Right ventricle myocardium superior (tissue), 1 donor: Measurements from ENCODE around the gene DDX39A. TPM values are rescaled to one million over a fixed set of nuclear protein-coding genes. Genes with fewer than 3 reads are reported as not detected.
"Not testable (repeated sequence)": the region's sequence is repeated elsewhere in the genome, so short reads cannot be mapped to it uniquely, and the experiment has no call there.

Source experiments
- ATAC-seq: fragments of 200-7000 bp; cut with Tn5 transposase; one replicate; pipeline ENCODE4 v1.9.1; 2020; ENCODE audit warnings: mild to moderate bottlenecking; ENCODE audit not compliant: poor library complexity
- DNase-seq: peaks from one replicate; pipeline ENCODE4 v3.0.0-alpha.2; 2020
- intact Hi-C: fragments of 100-400 bp; cut with DNase I; formaldehyde crosslinking; loops from one replicate; pipeline ENCODE4 v1.11.2; 2022
- total RNA-seq: library from RNA; stranded (reverse); fragmentation: NEBNext Ultra II Directional; extraction: Animal tissue kit (Norgen Biotek cat#: 25700); gene quantifications from one replicate; pipeline ENCODE4 v1.2.1, GENCODE V29; 2021
- donor health status: DM: no; HTN: yes; CAD: no; lungs with severe emphysema.

The DDX39A gene
- total RNA-seq, 1 donor from 2014 or later: 29.1 TPM

DNA sequence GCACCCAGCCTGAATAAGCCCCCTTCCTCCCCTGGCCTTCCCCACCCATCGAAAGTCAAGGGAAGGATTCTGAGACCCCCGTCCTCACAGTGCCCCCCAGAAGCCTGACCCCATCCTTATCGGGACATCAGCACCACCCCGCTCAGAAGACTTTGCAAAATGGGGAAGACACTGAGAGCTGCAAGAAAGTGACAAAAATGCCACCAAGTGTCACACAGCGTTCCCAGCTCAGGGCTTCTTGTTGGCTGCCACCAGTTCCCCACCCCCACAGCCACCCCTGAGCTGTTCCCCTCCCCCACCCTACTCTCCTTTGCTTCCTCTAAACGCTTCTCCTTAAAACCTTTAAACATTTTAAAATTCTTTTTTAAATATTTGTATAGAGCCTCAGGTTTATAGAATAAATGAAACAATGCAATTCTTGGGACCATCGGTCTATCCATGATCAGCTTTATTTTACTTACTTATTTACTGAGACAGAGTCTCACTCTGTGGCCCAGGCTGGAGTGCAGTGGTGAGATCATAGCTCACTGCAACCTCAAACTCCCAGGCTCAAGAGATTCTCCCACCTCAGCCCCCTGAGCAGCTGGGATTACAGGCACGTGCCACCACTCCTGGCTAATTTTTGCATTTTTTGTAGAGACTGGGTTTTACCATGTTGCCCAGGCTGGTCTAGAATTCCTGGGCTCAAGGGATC is 46.6 kb downstream of the DDX39A start:
- DNase-seq, ATAC-seq, intact Hi-C loops: not testable (repeated sequence)

DNA sequence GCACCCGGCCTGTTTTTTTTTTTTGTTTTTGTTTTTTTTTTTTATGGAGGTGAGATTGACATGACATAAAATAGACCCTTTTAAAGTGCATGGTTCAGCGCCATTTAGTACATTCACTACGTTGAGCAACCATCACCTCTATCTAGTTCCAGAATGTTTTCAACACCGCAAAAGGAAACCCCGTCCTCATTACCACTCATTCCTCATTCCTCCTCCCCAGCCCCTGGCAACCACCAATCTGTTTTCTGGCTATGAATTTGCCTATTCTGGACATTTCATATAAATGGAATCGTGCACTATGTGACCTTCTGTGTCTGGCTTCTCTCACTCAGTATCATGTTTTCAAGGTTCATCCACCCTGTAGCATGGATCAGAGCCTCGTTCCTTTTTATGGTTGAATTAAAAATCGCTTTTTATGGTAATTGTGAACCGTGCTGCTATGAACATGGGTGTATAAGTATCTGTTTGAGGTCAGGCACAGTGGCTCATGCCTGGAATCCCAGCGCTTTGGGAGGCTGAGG is 47.8 kb downstream of the DDX39A start:
- DNase-seq: no peak
- intact Hi-C loops: no loop called here
- ATAC-seq: no peak

DNA sequence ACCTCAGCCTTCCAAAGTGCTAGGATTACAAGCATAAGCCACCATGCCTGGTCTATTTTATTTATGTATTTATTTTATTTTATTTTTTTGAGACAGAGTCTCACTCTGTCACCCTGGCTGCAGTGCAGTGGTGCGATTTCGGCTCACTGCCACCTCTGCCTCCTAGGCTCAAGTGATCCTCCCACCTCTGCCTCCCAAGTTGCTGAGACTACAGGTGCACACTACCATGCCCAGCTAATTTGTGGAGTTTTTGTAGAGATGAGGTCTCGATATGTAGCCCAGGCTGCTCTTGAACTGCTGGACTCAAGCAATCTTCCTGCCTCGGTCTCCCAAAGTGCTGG is 48.2 kb downstream of the DDX39A start:
- ATAC-seq (no peak), DNase-seq (no peak)
- intact Hi-C loops: no loop called here

DNA sequence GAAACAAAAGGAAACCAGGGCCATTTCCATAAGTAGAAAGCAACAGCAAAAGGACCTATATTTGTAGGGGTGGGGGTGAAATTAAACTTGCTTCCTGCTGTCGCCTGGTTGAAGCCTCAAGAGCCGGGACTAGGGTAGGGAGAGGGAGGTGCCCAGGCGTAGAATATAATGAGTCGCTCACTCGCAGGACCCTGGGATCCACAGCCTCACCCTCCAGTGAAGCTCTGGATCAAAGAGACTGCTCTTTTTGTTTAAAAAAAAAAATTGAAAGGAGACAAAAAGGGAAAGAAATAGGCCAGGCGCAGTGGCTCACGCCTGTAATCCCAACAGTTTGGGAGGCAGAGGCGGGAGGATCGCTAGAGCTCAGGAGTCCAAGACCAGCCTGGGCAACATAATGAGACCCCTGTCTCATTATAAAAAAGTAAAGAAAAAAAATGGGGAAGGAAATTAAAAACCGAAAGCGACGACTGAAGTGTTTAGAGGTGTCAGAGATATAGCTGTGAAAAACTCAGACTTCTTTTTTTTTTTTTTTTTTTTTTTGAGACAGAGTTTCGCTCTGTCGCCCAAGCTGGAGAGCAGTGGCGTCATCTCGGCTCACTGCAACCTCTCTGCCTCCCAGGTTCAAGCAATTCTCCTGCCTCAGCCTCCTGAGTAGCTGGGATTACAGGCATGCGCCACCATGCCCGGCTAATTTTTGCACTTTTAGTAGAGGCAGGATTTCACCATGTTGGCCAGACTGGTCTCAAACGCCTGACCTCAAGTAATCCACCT is 48.8 kb downstream of the DDX39A start:
- intact Hi-C loops: no loop called here
- no peak for ATAC-seq
- DNase-seq: no peak

DNA sequence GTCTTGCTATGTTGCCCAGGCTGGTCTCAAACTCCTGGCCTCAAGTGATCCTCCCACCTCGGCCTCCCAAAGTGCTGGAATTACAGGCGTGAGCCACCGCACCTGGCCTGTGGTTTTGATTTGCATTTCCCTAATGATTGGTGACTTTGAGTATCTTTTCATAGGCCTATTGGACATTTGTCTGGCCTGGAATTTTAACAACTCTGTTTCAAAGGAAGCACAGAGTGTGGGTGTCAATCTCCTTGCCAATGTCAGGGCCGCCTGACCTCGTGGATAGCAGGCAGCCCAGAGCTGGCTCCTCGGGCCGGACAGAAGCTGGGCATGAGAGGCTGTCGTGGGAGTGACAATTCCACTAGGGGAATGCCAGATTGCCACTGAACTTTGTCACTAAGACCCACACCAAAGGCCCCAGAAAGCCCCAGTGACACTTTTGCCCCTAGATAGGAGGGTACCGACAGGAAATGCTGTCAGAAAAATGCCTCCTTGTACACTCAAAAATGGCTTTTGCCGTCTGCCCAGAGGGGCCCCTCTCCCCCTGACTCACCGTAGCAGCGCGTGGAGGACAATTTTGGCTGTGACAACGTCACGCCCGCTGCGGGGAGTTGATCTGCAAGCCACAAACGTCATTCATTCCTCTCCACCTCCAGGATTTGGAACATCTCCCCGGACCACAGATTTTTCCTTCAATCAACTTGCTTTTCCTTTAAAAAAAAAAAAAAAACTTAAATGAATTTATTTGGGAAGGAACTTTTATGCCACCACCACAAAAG is 49.6 kb downstream of the DDX39A start:
- DNase-seq (no peak), ATAC-seq (no peak)
- intact Hi-C loops: no loop called here

DNA sequence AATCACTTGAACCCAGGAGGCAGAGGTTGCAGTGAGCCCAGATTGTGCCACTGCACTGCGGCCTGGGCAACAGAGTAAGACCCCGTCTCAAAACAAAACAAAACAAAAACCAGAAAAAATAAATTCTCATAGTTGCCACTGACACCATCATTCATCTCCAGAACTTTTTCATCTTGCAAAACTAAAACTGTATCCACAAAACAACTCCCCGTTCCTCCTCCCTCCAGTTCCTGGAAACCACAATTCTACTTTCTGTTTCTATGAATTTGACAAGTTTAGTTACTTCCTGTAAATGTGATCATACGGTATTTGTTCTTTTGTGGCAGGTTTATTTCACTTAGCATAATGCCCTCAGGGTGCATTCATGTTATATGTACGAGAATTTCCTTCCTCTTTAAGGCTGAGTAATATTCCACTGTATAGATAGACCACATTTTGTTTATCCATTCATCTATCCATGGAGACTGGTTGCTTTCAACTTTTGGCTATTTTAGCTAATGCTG is 51.1 kb downstream of the DDX39A start:
- DNase-seq (no peak), ATAC-seq (no peak)
- intact Hi-C loops: no loop called here

DNA sequence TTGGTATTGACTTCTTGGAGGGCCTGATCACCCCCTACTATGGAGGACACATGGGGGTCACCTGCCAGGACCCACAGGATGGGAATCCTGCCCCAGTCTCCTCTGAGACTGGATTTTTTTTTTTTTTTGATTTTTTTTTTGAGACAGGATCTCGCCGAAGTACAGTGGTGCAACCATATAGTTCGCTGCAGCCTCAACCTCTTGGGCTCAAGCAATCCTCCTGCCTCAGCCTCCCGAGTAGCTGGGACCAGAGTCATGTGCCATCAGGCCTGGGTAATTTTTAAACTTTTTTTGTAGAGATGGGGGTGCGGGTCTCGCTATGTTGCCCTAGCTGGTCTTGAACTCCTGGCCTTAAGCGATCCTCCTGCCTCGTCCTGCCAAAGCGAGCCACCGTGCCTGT is 52.1 kb downstream of the DDX39A start:
- DNase-seq: no peak
- intact Hi-C loops: no loop called here
- ATAC-seq: no peak

DNA sequence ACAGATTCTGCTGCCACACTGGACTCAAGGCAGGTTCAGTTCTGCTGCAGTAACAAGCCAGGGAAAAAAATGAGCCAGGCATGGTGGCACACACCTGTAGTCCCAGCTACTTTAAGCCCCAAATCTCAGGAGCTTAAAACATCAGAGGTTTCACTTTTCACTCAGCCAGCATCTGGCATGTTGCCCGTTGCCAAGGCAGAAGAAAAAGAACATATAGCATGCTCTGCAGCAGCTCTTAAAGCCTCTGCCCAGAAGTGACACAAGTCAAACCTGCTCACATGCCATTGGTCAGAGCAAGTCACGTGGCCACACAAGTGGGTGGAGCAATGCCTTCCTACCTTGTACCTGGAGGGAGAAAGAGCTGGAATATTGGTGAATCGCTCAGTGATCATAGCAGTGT is 52.6 kb downstream of the DDX39A start:
- DNase-seq (peak; percentile 86), ATAC-seq (no peak)
- intact Hi-C loops: no loop called here

DNA sequence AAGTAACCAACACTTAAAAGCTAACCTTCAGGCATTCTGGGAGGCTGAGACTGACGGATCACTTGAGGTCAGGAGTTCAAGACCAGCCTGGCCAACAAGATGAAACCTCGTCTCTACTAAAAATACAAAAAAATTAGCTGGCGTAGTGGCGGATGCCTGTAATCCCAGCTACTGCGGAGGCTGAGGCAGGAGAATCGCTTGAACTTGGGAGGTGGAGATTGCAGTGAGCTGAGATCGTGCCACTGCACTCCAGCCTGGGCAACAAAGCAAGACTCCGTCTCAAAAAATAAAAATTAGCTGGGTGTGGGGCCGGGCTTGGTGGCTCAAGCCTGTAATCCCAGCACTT is 55.1 kb downstream of the DDX39A start:
- ATAC-seq, intact Hi-C loops, DNase-seq: not testable (repeated sequence)

DNA sequence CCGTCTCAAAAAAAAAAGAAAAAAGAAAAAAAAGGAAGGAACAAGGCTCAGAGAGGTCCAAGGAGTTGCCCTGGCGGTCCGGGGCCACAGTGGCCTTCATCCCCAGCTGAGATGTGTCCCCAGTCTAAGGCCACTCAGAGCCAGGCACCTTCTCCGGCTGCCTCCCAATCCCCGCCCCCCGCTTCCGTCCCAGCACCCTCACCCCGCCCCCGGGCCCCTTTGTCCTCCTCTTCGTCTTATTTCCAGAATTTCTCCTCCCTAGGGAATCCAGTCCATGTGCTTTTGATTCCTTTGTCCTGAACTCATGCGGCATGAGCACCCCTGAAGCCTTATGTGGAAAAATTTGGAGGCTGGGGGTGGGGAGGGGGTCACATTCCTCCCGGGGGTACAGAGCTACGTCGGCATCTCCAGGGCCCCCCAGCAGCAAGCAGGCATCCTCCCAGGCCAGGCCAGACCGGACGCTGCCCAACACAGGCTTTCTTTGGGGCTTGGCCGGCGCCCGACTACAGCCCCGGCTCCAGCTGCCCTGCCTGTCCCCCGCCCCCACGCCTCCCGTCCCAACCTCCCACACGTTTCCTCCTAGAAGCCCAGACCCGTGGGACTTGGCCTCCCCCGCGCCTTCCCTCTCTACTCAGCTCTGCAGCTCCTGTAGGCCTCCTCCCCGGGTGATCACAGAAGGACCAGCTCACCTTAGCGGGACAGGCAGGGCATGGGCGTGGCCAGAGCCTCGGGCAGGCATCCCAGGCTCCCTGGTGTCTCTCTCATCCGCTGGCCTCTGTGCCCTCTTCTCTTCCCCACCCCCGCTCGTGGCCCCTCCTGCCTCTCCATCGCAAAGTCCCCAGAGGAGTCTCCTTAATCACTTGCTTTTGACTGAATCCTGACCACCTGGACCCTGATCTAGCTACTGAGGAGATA is 55.7 kb downstream of the DDX39A start:
- ATAC-seq (peak; percentile 77), DNase-seq (peak; percentile 86)
- intact Hi-C loops: no loop called here

DNA sequence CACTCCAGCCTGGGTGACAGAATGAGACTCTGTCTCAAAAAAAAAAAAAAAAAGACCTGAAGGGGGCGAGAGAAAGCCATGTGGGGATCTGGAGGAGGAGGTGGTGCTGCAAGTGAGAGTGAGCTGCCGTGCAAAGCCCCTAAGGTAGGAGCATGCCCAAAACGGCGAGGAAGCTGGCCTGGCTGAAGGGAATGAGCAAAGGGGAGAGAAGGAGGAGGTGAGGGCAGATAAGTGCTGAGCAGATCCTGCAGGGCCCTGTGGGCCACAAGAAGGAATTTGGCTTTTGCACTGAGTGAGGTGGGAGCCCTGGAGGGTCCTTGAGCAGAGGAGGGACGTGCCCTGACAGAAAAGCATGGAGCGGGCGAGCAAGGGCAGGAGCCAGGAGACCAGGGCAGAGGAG is 57.3 kb downstream of the DDX39A start:
- ATAC-seq: no peak
- intact Hi-C loops: no loop called here
- DNase-seq: no peak

Other genes starting within 250 kb of the DDX39A start
- 20.0 TPM for gene ADGRL1, start 213.2 kb downstream of the DDX39A start, total RNA-seq
- 32.9 TPM for gene ADGRE5, start 37.9 kb downstream of the DDX39A start, total RNA-seq
- gene PKN1, start 14.0 kb upstream of the DDX39A start, total RNA-seq: 129 TPM
- gene PTGER1, start 56.0 kb upstream of the DDX39A start, total RNA-seq: not detected
- gene GIPC1, start 76.8 kb upstream of the DDX39A start, total RNA-seq: 48.9 TPM
- gene DNAJB1, start 99.1 kb upstream of the DDX39A start, total RNA-seq: 43.0 TPM
- gene TECR, start 110.3 kb upstream of the DDX39A start, total RNA-seq: 73.8 TPM
- 533 TPM for gene NDUFB7, start 152.7 kb upstream of the DDX39A start, total RNA-seq
- gene CLEC17A, start 163.7 kb upstream of the DDX39A start, total RNA-seq: not detected